Smooth muscle cell (in vitro differentiated cells): ENCODE data around the gene GYPE. TPM values are rescaled to one million over a fixed set of nuclear protein-coding genes. Genes with fewer than 3 reads are reported as not detected.
"Not testable (repeated sequence)": the region's sequence is repeated elsewhere in the genome, so short reads cannot be mapped to it uniquely, and the experiment has no call there.

ENCODE experiments used
- DNase-seq: peaks from one replicate; lab custom pipeline; 2025; ENCODE audit not compliant: unreplicated experiment; lab: John Stamatoyannopoulos, UW
- H2AFZ ChIP-seq: fragments of 200-600 bp; sonication (generic); 2 replicates; pipeline ENCODE4 v1.6.0; 2016; ENCODE audit warnings: antibody characterized with exemption, low read depth, mild to moderate bottlenecking
- H3F3A ChIP-seq: fragments of 200-600 bp; sonication (generic); 2 replicates; pipeline ENCODE4 v1.6.0; 2017; ENCODE audit warnings: antibody characterized with exemption, low read depth
- H3K27ac ChIP-seq: fragments of 200-600 bp; sonication (generic); 2 replicates; pipeline ENCODE4 v1.5.1; 2016; ENCODE audit warnings: low read depth, mild to moderate bottlenecking
- H3K27me3 ChIP-seq: fragments of 200-600 bp; sonication (generic); 2 replicates; pipeline ENCODE4 v1.6.1; 2016; ENCODE audit warnings: low read depth, mild to moderate bottlenecking
- H3K36me3 ChIP-seq: fragments of 200-600 bp; sonication (generic); 2 replicates; pipeline ENCODE4 v1.5.1; 2016; ENCODE audit warnings: low read depth
- H3K4me1 ChIP-seq: fragments of 200-600 bp; sonication (generic); 2 replicates; pipeline ENCODE4 v1.5.1; 2016; ENCODE audit warnings: low read depth
- H3K4me2 ChIP-seq: fragments of 200-600 bp; sonication (generic); 2 replicates; pipeline ENCODE4 v1.6.0; 2016; ENCODE audit warnings: mild to moderate bottlenecking
- H3K4me3 ChIP-seq: fragments of 200-600 bp; sonication (generic); 2 replicates; pipeline ENCODE4 v1.5.1; 2016; ENCODE audit warnings: mild to moderate bottlenecking
- H3K79me2 ChIP-seq: fragments of 200-600 bp; sonication (generic); 2 replicates; pipeline ENCODE4 v1.6.0; 2016; ENCODE audit warnings: low read depth, mild to moderate bottlenecking
- H3K9ac ChIP-seq: fragments of 200-600 bp; sonication (generic); 2 replicates; pipeline ENCODE4 v1.6.0; 2016; ENCODE audit warnings: low read depth
- H3K9me3 ChIP-seq: fragments of 200-600 bp; sonication (generic); replicated peaks from 2 replicates; pipeline ENCODE4 v1.5.1; 2016; ENCODE audit warnings: low read depth
- H4K20me1 ChIP-seq: fragments of 200-600 bp; sonication (generic); 2 replicates; pipeline ENCODE4 v1.6.0; 2016; ENCODE audit warnings: low read depth
- WGBS: methylation state at CpG from one replicate; pipeline ENCODE4 v1.1.7; 2016; ENCODE audit warnings: low lambda C conversion rate; 5-methylcytosine and 5-hydroxymethylcytosine counted together
- polyA plus RNA-seq: library from polyadenylated mRNA; unstranded; fragments of >200 nt; fragmentation: Nextera tagmentation; extraction: Ambion mirVana; gene quantifications from 2 replicates; pipeline ENCODE4 v1.2.1, GENCODE V29; 2016
- total RNA-seq: library from RNA; depleted of rRNA; stranded (reverse); fragments of >200 nt; gene quantifications from 2 replicates; pipeline ENCODE4 v1.2.3, GENCODE V29; 2014
- TF ChIP-seq, protein P1 (sequence below): fragments of 200-600 bp; sonication (generic); IDR thresholded peaks from 2 replicates; pipeline ENCODE4 v1.5.1; 2017; ENCODE audit warnings: borderline replicate concordance, mild to moderate bottlenecking, antibody characterized with exemption; ENCODE audit not compliant: insufficient read depth, poor library complexity, severe bottlenecking

GYPE gene
- total and polyA plus RNA-seq, 2 experiments from 2014 or later, result not detected

DNA sequence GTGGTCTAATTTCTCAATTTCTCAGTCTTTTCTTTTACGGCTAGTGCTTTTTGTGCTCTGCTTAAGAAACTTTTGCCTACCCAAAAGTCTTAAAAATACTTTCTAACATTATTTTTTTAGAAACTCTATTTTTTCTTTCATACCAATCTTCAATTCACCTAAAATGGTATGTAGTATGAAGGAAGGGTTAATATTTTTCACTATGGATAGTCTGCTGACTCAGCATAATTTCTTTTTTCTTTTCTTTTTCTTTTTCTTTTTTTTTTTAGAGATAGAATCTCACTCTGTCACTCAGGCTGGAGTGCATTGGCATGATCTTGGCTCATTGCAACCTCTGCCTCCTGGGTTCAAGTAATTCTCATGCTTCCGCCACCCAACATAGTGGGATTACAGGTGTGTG is 34.2 kb upstream of the GYPE start:
- Histone ChIP-seq H3K27me3 (no peaks in the 10 kb centered on the region), H3K9ac (no peak overlapping the region), H3K79me2 (no peaks in the 10 kb centered on the region), H4K20me1 (no peaks in the 10 kb centered on the region), H3F3A (no peaks in the 10 kb centered on the region), H3K4me2 (no peak overlapping the region), H3K36me3 (no peaks in the 10 kb centered on the region), H3K4me1 (no peaks in the 10 kb centered on the region), H3K27ac (no peak overlapping the region), H3K9me3 (no peaks in the 10 kb centered on the region), H3K4me3 (no peak overlapping the region), H2AFZ (no peak overlapping the region)
- TF ChIP-seq, protein P1, sequence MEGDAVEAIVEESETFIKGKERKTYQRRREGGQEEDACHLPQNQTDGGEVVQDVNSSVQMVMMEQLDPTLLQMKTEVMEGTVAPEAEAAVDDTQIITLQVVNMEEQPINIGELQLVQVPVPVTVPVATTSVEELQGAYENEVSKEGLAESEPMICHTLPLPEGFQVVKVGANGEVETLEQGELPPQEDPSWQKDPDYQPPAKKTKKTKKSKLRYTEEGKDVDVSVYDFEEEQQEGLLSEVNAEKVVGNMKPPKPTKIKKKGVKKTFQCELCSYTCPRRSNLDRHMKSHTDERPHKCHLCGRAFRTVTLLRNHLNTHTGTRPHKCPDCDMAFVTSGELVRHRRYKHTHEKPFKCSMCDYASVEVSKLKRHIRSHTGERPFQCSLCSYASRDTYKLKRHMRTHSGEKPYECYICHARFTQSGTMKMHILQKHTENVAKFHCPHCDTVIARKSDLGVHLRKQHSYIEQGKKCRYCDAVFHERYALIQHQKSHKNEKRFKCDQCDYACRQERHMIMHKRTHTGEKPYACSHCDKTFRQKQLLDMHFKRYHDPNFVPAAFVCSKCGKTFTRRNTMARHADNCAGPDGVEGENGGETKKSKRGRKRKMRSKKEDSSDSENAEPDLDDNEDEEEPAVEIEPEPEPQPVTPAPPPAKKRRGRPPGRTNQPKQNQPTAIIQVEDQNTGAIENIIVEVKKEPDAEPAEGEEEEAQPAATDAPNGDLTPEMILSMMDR, result no peak
- DNase-seq, result no peak
- 98% methylated on average over 2 of the region's 2 CpGs for WGBS

DNA sequence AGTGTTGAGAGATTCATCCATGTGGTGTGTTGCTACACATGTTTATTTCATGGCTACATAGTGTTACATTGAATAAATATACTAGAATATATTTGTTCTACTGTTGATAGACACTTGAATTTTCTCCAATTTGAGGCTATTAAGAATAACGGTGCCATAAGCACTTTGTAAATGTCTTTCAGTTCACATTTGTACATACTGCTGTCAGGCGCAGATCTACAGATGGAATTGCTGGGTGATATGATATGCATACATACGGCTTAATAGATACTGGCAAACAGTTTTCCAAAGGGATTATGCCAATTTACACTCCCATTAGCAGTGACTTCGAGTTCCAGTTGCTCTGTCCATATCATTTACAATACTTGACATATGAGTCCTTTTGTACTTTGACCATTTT is 33.5 kb upstream of the GYPE start:
- H3K4me3 ChIP-seq, H3K9ac ChIP-seq, H2AFZ ChIP-seq, H3K27ac ChIP-seq, H3K9me3 ChIP-seq, H3K79me2 ChIP-seq, H3F3A ChIP-seq, H3K27me3 ChIP-seq, H3K4me1 ChIP-seq, H3K36me3 ChIP-seq, DNase-seq, H4K20me1 ChIP-seq, H3K4me2 ChIP-seq: not testable (repeated sequence)
- 82% methylated on average over 4 of the region's 4 CpGs for WGBS

DNA sequence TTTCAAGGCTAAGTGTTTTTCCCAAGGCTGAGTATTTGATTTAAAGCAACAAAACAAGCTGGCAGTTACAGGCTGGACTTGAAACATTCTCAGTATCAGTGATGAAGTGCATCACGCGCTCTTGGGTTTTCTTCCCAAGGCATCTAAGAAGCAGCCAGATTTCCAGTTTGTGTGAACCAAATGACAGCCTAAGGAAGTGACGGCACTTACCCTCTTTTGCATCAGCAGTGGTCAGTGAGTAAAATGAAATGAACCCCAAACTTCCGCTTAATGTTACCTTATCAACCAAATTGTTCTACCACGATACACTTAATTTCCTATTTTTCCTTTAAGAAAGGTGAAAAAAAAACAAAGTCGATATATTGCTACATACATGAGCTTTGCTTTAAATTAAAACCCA is 15.8 kb upstream of the GYPE start:
- no peaks in the 10 kb centered on the region for H3K36me3 ChIP-seq
- H4K20me1 ChIP-seq, result no peaks in the 10 kb centered on the region
- no peaks in the 10 kb centered on the region for H3F3A ChIP-seq
- H3K9me3 ChIP-seq, result no peaks in the 10 kb centered on the region
- H3K4me1 ChIP-seq, result no peaks in the 10 kb centered on the region
- TF ChIP-seq, protein P1, result no peak
- no peaks in the 10 kb centered on the region for H3K79me2 ChIP-seq
- no peak for DNase-seq
- no peak overlapping the region for H3K27ac ChIP-seq
- H3K27me3 ChIP-seq, result no peaks in the 10 kb centered on the region
- no peak overlapping the region for H3K4me2 ChIP-seq
- no peak overlapping the region for H2AFZ ChIP-seq
- no peak overlapping the region for H3K9ac ChIP-seq
- H3K4me3 ChIP-seq, result no peak overlapping the region
- 92% methylated on average over 6 of the region's 6 CpGs for WGBS

DNA sequence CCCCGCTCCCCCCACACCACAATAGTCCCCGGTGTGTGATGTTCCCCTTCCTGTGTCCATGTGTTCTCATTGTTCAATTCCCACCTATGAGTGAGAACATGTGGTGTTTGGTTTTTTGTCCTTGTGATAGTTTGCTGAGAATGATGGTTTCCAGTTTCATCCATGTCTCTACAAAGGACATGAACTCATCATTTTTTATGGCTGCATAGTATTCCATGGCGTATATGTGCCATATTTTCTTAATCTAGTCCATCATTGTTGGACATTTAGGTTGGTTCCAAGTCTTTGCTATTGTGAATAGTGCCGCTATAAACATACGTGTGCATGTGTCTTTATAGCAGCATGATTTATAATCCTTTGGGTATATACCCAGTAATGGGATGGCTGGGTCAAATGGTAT is 11.1 kb upstream of the GYPE start:
- WGBS, result 95% methylated on average over 5 of the region's 5 CpGs
- not testable (repeated sequence) for H3K4me3 ChIP-seq, H3K4me2 ChIP-seq, H3K27ac ChIP-seq, H3K9ac ChIP-seq, H3F3A ChIP-seq, H3K79me2 ChIP-seq, H3K9me3 ChIP-seq, H3K36me3 ChIP-seq, H3K27me3 ChIP-seq, H2AFZ ChIP-seq, H4K20me1 ChIP-seq, H3K4me1 ChIP-seq, DNase-seq

DNA sequence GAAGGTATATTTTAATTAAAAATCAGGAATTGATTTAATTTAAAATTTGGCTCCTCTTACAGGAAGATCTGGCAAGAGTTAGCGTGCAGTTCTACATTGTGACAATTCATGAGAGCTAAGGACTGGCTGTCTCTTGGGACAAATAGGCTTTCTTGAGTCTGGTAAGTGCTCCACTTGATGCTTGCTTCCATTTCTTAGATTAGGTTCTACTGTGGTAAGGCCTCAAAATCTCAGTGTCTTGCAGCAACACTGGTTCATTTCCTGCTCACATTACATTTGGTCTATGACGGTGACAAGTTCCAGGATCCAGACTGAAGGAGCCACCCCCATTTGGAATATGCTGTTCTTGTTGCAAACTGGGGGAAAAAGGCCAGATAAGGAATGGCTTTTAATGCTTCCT is 7.1 kb upstream of the GYPE start:
- H3K4me2 ChIP-seq, H3K4me1 ChIP-seq, H3F3A ChIP-seq, H3K79me2 ChIP-seq, H3K9me3 ChIP-seq, H4K20me1 ChIP-seq, H3K27me3 ChIP-seq, H3K27ac ChIP-seq, H3K36me3 ChIP-seq, H3K4me3 ChIP-seq, H3K9ac ChIP-seq, DNase-seq, H2AFZ ChIP-seq: not testable (repeated sequence)
- 85% methylated on average over 2 of the region's 2 CpGs for WGBS

DNA sequence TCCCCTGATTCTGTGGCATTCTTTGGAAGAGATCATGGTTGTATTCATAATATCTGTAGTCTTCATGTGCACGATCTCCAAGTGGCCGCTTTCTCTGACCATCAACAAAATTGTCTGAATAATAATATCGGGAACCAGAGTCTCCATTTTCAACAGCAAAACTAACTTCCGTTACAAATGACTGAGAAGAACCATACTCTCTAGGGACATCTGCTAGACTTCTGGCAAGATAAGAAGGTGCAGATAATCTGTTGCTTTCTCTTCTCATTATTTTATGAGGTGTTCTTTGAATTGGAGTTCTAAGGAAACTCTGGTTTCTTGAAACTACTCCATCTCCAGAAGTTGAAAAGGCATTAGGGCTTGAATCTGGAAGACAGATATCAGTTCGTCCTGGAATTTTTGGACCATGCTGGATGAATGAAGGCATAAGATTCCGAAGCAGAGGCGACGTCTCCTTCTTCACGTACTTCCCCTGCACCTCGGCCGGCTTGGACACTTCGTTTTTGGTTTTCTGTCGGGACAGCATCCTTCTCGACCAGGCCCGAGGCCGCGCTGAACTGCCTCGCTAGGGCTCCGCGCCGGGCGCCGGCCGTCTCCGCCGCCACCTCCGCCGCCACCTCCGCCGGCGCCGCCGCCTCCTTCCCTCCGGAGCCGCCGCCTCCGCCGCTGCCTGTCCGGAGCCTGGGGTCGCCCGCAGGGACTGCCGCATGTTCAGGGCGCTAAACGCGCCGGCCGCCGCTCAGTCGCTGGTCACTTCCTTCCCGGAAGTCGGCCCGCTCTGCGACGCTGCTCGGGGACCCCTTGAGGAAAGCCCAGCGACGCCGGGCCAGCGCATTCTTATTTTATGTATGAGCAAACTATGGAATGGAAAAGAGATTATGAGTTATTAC is 6.4 kb upstream of the GYPE start:
- not testable (repeated sequence) for H3F3A ChIP-seq, H3K36me3 ChIP-seq, H3K79me2 ChIP-seq, H3K4me3 ChIP-seq, DNase-seq, H3K27ac ChIP-seq, H3K4me2 ChIP-seq, H4K20me1 ChIP-seq, H3K9me3 ChIP-seq, H2AFZ ChIP-seq, H3K27me3 ChIP-seq, H3K4me1 ChIP-seq, H3K9ac ChIP-seq
- WGBS, result 92% methylated on average over 59 of the region's 59 CpGs

DNA sequence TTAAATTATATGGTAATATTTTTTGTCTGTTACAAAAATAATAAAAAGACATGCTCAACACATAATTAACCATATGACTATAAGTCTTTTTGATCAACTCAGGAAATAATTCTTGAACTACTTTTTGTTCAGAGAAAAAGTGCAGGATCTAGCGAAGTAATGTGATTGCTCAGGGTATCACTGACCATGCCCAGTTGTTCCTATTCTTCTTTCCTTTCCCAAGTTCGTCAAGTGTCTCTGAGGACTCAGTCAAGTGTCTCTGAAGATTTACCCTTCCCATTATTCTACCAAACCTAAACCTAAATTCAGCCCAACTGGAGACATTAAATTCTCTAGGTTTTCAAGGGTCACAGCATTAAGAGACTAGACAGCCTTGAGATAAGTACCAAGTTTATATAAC is 5.5 kb upstream of the GYPE start:
- H3K4me2 ChIP-seq, H3K27ac ChIP-seq: not testable (repeated sequence)

More for the DNA sequence above, 5.5 kb upstream of the GYPE start:
- DNase-seq, H3K4me3 ChIP-seq, H4K20me1 ChIP-seq, H3K27me3 ChIP-seq, H3F3A ChIP-seq, H3K4me1 ChIP-seq, H3K79me2 ChIP-seq, H2AFZ ChIP-seq, H3K9me3 ChIP-seq, H3K9ac ChIP-seq, H3K36me3 ChIP-seq: not testable (repeated sequence)
- 96% methylated on average over 2 of the region's 2 CpGs for WGBS
